Activated T-cell treated with anti-CD3 and anti-CD28 coated beads for 1 hour (primary cell): ENCODE measurements around the gene IFTAP.
A peak's percentile ranks its signal among the peaks of the same experiment; 100 is the strongest.
"Not testable (repeated sequence)": the region's sequence is repeated elsewhere in the genome, so short reads cannot be mapped to it uniquely, and the experiment has no call there.

Experiments
- DNase-seq: peaks from one replicate; pipeline ENCODE4 v3.0.0-alpha.2; 2020; ENCODE audit warnings: low read depth

IFTAP gene

GRCh38 chr11:36594316-36594989 is at the start of gene IFTAP:
TSS of gene IFTAP (plus strand) at chr11:36594502. CDS start at chr11:36610104, 15,602 bp downstream.
- no peak for DNase-seq

GRCh38 chr11:36550385-36551115 is 43.8 kb upstream of the IFTAP start:
- DNase-seq = no peak

- not testable (repeated sequence) for DNase-seq
These were observed 36.9 kb upstream of the IFTAP start for GRCh38 chr11:36557390-36557789.

- no peak for DNase-seq
These were observed 36.3 kb upstream of the IFTAP start for GRCh38 chr11:36557991-36558390.

GRCh38 chr11:36558571-36559413 is 35.5 kb upstream of the IFTAP start:
- DNase-seq = no peak

- DNase-seq = peak; percentile 17
These were observed 29.8 kb upstream of the IFTAP start for GRCh38 chr11:36564376-36565030.

GRCh38 chr11:36565031-36565610 is 29.2 kb upstream of the IFTAP start:
- no peak for DNase-seq

- DNase-seq = no peak
These were observed 27.8 kb upstream of the IFTAP start for GRCh38 chr11:36566407-36567053.

GRCh38 chr11:36567694-36568093 is 26.6 kb upstream of the IFTAP start, which contains the start of gene RAG1:
TSS of gene RAG1 (plus strand) at chr11:36568007. CDS start at chr11:36573305, 5,298 bp downstream.
- no peak for DNase-seq

- no peak for DNase-seq
These were observed 25.2 kb upstream of the IFTAP start for GRCh38 chr11:36569095-36569494.

GRCh38 chr11:36574486-36574885 is 19.8 kb upstream of the IFTAP start:
- DNase-seq = no peak

- DNase-seq = no peak
These were observed 16.9 kb upstream of the IFTAP start for GRCh38 chr11:36577373-36577772.

- no peak for DNase-seq
These were observed 16.4 kb upstream of the IFTAP start for GRCh38 chr11:36577859-36578258.

- DNase-seq = no peak
These were observed 15.8 kb upstream of the IFTAP start for GRCh38 chr11:36578458-36578857.

- no peak for DNase-seq
These were observed 12.8 kb upstream of the IFTAP start for GRCh38 chr11:36581536-36581935.

GRCh38 chr11:36583667-36584066 is 10.6 kb upstream of the IFTAP start:
- DNase-seq = no peak

GRCh38 chr11:36586543-36586942 is 7.8 kb upstream of the IFTAP start:
- DNase-seq = no peak

- no peak for DNase-seq
These were observed 6.2 kb upstream of the IFTAP start for GRCh38 chr11:36588099-36588498.

- DNase-seq = no peak
These were observed 3.8 kb upstream of the IFTAP start for GRCh38 chr11:36590513-36590912.

- no peak for DNase-seq
These were observed 2.9 kb upstream of the IFTAP start for GRCh38 chr11:36591433-36591832.

- DNase-seq = no peak
These were observed 2.6 kb downstream of the IFTAP start for GRCh38 chr11:36596880-36597279.
